Activated CD8-positive, alpha-beta memory T cell treated with anti-CD3 and anti-CD28 coated beads for 48 hours (primary cell): Measurements from ENCODE around the gene CTNND2.

Experiments used
- DNase-seq, 3 experiments: peaks; one replicate each; pipeline ENCODE4 v3.0.0-alpha.2; 2020; ENCODE audit warnings: low read depth in 2 of 3, low spot score in 2 of 3

Gene CTNND2

DNA sequence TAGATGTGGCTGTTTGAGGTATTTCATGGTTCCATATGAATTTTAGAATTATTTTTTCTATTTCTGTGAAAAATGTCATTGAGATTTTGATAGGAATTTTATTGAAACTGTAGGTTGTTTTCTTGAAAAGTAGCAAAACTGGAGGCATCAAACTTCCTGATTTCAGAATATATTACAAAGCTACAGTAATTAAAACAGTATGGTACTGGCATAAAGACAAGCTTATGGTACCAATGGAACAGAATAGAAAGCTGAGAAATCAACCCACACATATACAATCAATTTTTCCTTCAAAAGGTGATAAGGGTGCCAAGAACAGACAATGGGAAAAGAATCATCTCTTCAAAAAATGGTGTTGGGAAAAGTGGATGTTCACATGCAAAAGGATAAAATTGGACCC, 945.5 kb downstream of the CTNND2 start:
- DNase-seq, result no peak

GRCh38 chr5:10949856-10950630, 954.2 kb downstream of the CTNND2 start:
- no peak for DNase-seq

- DNase-seq, result no peak
Measured at GRCh38 chr5:10946050-10946449, 958.2 kb downstream of the CTNND2 start.

- no peak for DNase-seq
Measured at GRCh38 chr5:10941900-10942299, 962.3 kb downstream of the CTNND2 start.

GRCh38 chr5:10936081-10936855, 968.0 kb downstream of the CTNND2 start:
- no peak for DNase-seq

GRCh38 chr5:10935536-10935935, 968.7 kb downstream of the CTNND2 start:
- no peak for DNase-seq

- no peak for DNase-seq
Measured at GRCh38 chr5:10934783-10935355, 969.4 kb downstream of the CTNND2 start.

- DNase-seq, result no peak
Measured at GRCh38 chr5:10933121-10933520, 971.1 kb downstream of the CTNND2 start.

DNA sequence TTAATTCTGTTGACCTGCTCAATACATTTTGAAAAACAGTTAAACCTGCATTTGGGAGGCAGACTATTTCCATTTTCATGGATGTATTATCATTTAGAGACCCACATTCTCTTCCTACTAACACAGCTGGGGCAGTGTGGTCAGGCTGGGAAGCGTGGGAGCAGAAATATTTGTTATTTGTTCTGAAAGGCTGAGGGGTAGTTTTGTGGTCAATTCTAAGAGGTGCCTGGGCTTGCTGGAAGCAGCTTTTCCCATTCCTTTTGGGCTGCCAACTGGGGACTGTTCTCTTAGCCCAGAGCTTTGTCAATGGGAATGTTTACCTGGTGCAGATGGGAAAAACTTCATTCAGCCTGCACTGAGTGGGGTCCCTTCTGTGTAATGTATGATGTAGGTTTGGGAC, 971.8 kb downstream of the CTNND2 start:
- no peak for DNase-seq

DNA sequence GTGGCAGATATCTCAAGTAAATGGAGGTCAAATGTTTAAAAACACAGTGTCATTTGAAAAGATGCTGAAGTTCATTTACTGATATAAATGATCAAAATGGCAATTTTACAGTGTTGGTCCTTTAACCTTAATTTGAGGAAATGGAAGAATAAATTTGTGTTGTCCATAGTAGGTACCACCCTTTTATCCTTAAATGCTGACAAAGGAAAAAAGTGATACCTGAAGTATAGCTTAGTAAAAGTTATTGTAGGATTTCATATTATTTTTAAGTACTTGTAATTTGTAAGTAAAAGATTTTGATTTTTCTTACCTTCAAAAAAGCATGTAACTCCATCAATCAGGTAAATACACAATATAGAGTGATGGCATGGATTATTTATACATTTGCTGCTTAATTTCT, 976.6 kb downstream of the CTNND2 start:
- no peak for DNase-seq

DNA sequence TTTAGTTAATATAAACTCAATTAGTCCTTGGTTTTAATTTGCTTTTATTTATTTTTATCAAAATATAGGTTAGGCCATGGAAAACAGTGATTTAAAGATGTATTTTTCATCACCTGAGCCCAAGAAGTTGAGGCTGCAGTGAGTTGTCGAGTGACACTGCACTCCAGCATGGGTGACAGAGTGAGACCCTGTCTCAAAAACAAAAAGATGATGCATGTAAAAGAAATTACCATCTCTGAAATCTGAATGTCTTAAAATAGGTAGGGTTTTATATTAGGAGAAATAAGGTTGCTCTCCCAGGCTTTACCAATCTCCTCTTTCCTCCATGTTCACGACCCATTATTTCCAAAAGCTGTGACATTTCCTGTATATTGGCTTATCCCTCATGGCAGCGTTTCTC, 980.9 kb downstream of the CTNND2 start:
- no peak for DNase-seq
